HCT116 (cell line): ENCODE results near the gene CCDC188. TPM values are rescaled to one million over a fixed set of nuclear protein-coding genes. Genes with fewer than 3 reads are reported as not detected.

Experiments
- ATAC-seq: fragments of 200-7000 bp; cut with Tn5 transposase; 2 replicates; pipeline ENCODE4 v1.9.1; 2020; ENCODE audit warnings: mild to moderate bottlenecking, moderate library complexity
- BruUV-seq: library from RNA; stranded (reverse); fragments of 400-500 nt; replicated peaks from 2 replicates; lab custom pipeline; 2021; lab: Mats Ljungman, UMichigan
- CTCF ChIA-PET: fragments of 300-600 bp; sonication (Branson Sonifier 250); formaldehyde crosslinking; loops from one replicate; lab custom pipeline; 2021; ENCODE audit warnings: antibody characterized with exemption; lab: Charles Lee
- POLR2A ChIA-PET: fragments of 300-600, 350-600 bp; sonication (Branson Sonifier 250); formaldehyde crosslinking; loops from one replicate; lab custom pipeline; 2021; ENCODE audit warnings: antibody characterized with exemption; lab: Charles Lee
- RAD21 ChIA-PET, 2 experiments: fragments of 300-600 bp; sonication (Branson Sonifier 250); formaldehyde crosslinking; loops; one replicate each; lab custom pipeline; 2023; ENCODE audit warnings: low total read pairs in 2 of 2; ENCODE audit not compliant: uncharacterized antibody in 2 of 2, unreplicated experiment in 2 of 2, low non-redundant PET in 1 of 2; lab: Charles Lee
- DNase-seq: peaks from one replicate; pipeline ENCODE4 v3.0.0-alpha.2; 2010; ENCODE audit warnings: low read depth, low spot score
- H2AFZ ChIP-seq: fragments of 200-600 bp; shearing (Covaris generic), sonication (generic); 2 replicates; pipeline ENCODE4 v1.6.1; 2017; ENCODE audit warnings: low read depth, mixed run types, mixed read lengths, antibody characterized with exemption, low read length; ENCODE audit not compliant: poor library complexity, severe bottlenecking
- H3K27ac ChIP-seq: 2 replicates; pipeline ENCODE4 v1.5.1; 2012; ENCODE audit warnings: low read depth, low read length
- H3K27me3 ChIP-seq: fragments of 200-600 bp; sonication (generic); 2 replicates; pipeline ENCODE4 v1.6.1; 2016; ENCODE audit warnings: mixed run types, low read length, mixed read lengths; ENCODE audit not compliant: insufficient read depth
- H3K36me3 ChIP-seq, 2 experiments: fragments of 200-500 bp in 1 of 2; fragments of 200-600 bp in 1 of 2; sonication (Bioruptor generic) in 1 of 2; sonication (generic) in 1 of 2; 2 replicates each; pipeline versions ENCODE4 v1.5.1 to v1.6.1; 2014 to 2016; ENCODE audit warnings: low read length in 2 of 2, inconsistent platforms in 1 of 2, mixed read lengths in 1 of 2, mixed run types in 1 of 2; ENCODE audit not compliant: insufficient read depth in 2 of 2, control insufficient read depth in 1 of 2
- H3K4me1 ChIP-seq, 2 experiments: fragments of 200-600 bp in 1 of 2; sonication (generic) in 1 of 2; 2 replicates each; pipeline versions ENCODE4 v1.5.1 to v1.6.1; 2012 to 2017; ENCODE audit warnings: low read length in 2 of 2, inconsistent platforms in 1 of 2, mild to moderate bottlenecking in 1 of 2, mixed read lengths in 1 of 2, mixed run types in 1 of 2, moderate library complexity in 1 of 2; ENCODE audit not compliant: insufficient read depth in 2 of 2, control insufficient read depth in 1 of 2
- H3K4me2 ChIP-seq: fragments of 200-600 bp; sonication (generic); 2 replicates; pipeline ENCODE4 v1.6.1; 2017; ENCODE audit warnings: mixed run types, low read length, mixed read lengths
- H3K4me3 ChIP-seq, 2 experiments: fragments of 200-600 bp in 1 of 2; sonication (generic) in 1 of 2; replicated peaks in 1 of 2; 2 replicates each; pipeline ENCODE4 v1.5.1; 2011 to 2016; ENCODE audit warnings: low read length in 2 of 2, control low read depth in 1 of 2, low read depth in 1 of 2, mild to moderate bottlenecking in 1 of 2, mixed read lengths in 1 of 2, mixed run types in 1 of 2
- H3K79me2 ChIP-seq: fragments of 200-600 bp; sonication (generic); 2 replicates; pipeline ENCODE4 v1.6.1; 2017; ENCODE audit warnings: mild to moderate bottlenecking, mixed run types, low read length, moderate library complexity, mixed read lengths; ENCODE audit not compliant: insufficient read depth
- H3K9ac ChIP-seq: fragments of 200-600 bp; sonication (generic); 2 replicates; pipeline ENCODE4 v1.6.1; 2016; ENCODE audit warnings: low read length, mixed read lengths
- H3K9me2 ChIP-seq: fragments of 200-600 bp; sonication (generic), shearing (Covaris generic); 2 replicates; pipeline ENCODE4 v1.6.1; 2017; ENCODE audit warnings: mixed run types, mild to moderate bottlenecking, moderate library complexity; ENCODE audit not compliant: insufficient read depth
- H3K9me3 ChIP-seq, 2 experiments: fragments of 200-500 bp in 1 of 2; fragments of 200-600 bp in 1 of 2; sonication (Bioruptor generic) in 1 of 2; sonication (generic) in 1 of 2; 2 replicates each; pipeline ENCODE4 v1.6.1; 2014 to 2017; ENCODE audit warnings: low read length in 2 of 2, mixed read lengths in 2 of 2, inconsistent platforms in 1 of 2, low read depth in 1 of 2, mild to moderate bottlenecking in 1 of 2, mixed run types in 1 of 2, moderate library complexity in 1 of 2; ENCODE audit not compliant: control insufficient read depth in 1 of 2, insufficient read depth in 1 of 2
- H4K20me1 ChIP-seq: fragments of 200-600 bp; sonication (generic), shearing (Covaris generic); 2 replicates; pipeline ENCODE4 v1.6.1; 2017; ENCODE audit warnings: mixed run types, mild to moderate bottlenecking, moderate library complexity; ENCODE audit not compliant: insufficient read depth
- CBX3 ChIP-seq: IDR thresholded peaks from 2 replicates; pipeline ENCODE4 v1.6.1; 2012; ENCODE audit warnings: low read depth
- CEBPB ChIP-seq: IDR thresholded peaks from 2 replicates; pipeline ENCODE4 v1.6.1; 2012; ENCODE audit warnings: low read depth
- ELF1 ChIP-seq: IDR thresholded peaks from 2 replicates; pipeline ENCODE4 v1.6.1; 2012; ENCODE audit warnings: low read depth, borderline replicate concordance
- JUND ChIP-seq: IDR thresholded peaks from 2 replicates; pipeline ENCODE4 v1.6.1; 2012
- POLR2A ChIP-seq: IDR thresholded peaks from 2 replicates; pipeline ENCODE4 v1.7.0; 2011; ENCODE audit warnings: borderline replicate concordance; ENCODE audit not compliant: insufficient read depth, insufficient read length; ENCODE audit errors: extremely low read depth
- POLR2AphosphoS5 ChIP-seq: IDR thresholded peaks from 2 replicates; pipeline ENCODE4 v1.6.1; 2011; ENCODE audit warnings: mild to moderate bottlenecking, low read depth, low read length, moderate library complexity
- RAD21 ChIP-seq: IDR thresholded peaks from 2 replicates; pipeline ENCODE4 v1.6.1; 2012; ENCODE audit warnings: low read depth, mild to moderate bottlenecking
- SP1 ChIP-seq: IDR thresholded peaks from 2 replicates; pipeline ENCODE4 v1.6.1; 2012; ENCODE audit warnings: low read depth
- SRF ChIP-seq: IDR thresholded peaks from 2 replicates; pipeline ENCODE4 v1.6.1; 2012; ENCODE audit warnings: low read depth
- ZFX ChIP-seq: fragments of 450-650 bp; IDR thresholded peaks from 2 replicates; pipeline ENCODE4 v1.6.1; 2017
- ZNF274 ChIP-seq: fragments of 200-500 bp; sonication (Bioruptor generic); IDR thresholded peaks from 2 replicates; pipeline ENCODE4 v1.6.1; 2014; ENCODE audit warnings: mild to moderate bottlenecking, low read depth, low read length, inconsistent platforms
- intact Hi-C: fragments of 100-400 bp; cut with micrococcal nuclease; formaldehyde crosslinking; loops from 2 replicates; pipeline ENCODE4 v1.10.0; 2022
- total RNA-seq: library from RNA; stranded (reverse); gene quantifications from one replicate; pipeline ENCODE4 v1.2.1, GENCODE V29; 2021; ENCODE audit not compliant: unreplicated experiment
- TF ChIP-seq, protein P1 (sequence below): IDR thresholded peaks from 2 replicates; pipeline ENCODE4 v1.6.1; 2012
- TF ChIP-seq, protein P2 (sequence below), 3 experiments: fragments of 200-600 bp in 1 of 3; sonication (generic) in 1 of 3; IDR thresholded peaks in 2 of 3; conservative IDR thresholded peaks in 1 of 3; 2 replicates each; pipeline ENCODE4 v1.5.1; 2012 to 2017; ENCODE audit warnings: low read depth in 2 of 3, low read length in 2 of 3, antibody characterized with exemption in 1 of 3, borderline replicate concordance in 1 of 3, control low read depth in 1 of 3, mild to moderate bottlenecking in 1 of 3, mixed read lengths in 1 of 3, mixed run types in 1 of 3, moderate library complexity in 1 of 3; ENCODE audit not compliant: insufficient read depth in 1 of 3
- TF ChIP-seq, protein P3 (sequence below): IDR thresholded peaks from 2 replicates; pipeline ENCODE4 v1.6.1; 2012
- TF ChIP-seq, protein P4 (sequence below): IDR thresholded peaks from 2 replicates; pipeline ENCODE4 v1.6.1; 2011; ENCODE audit warnings: mild to moderate bottlenecking, low read length, moderate library complexity; ENCODE audit not compliant: insufficient replicate concordance; ENCODE audit errors: extremely low read depth

Gene CCDC188
- total RNA-seq, 1 experiment from 2014 or later: not detected

DNA sequence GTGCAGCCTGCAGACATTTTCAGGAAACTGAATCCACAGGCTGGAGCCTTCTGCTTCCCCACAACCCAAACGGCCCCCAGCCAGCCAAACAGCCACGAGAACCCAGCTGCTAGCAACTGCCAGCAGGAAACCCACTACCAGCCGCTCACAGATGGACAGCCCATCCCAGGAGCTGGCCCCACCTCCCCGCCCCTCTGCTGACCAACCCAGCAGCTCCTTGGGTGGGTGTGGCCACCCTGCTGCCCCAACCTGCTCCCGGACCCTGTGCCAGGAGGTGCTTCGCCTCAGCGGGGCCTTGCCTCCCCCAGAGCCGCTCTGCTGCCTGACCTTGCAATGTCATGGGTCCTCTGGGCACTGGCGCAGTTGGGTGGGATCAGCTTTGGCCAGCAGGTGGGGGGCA, 8.2 kb upstream of the CCDC188 start:
- POLR2A ChIA-PET: no interaction called here
- no peaks in the 10 kb centered on the region for H3K9me2 ChIP-seq
- H4K20me1 ChIP-seq: no peaks in the 10 kb centered on the region
- no peaks in the 10 kb centered on the region for H3K4me1 ChIP-seq
- H3K9ac ChIP-seq: no peak overlapping the region
- no peaks in the 10 kb centered on the region for H3K79me2 ChIP-seq
- H3K4me2 ChIP-seq: no peak overlapping the region
- H3K36me3 ChIP-seq: no peaks in the 10 kb centered on the region
- H3K4me3 ChIP-seq: no peak overlapping the region
- H3K27ac ChIP-seq: no peak overlapping the region
- TF ChIP-seq CEBPB (no peak), ZNF274 (no peak)
- H3K9me3 ChIP-seq: no peaks in the 10 kb centered on the region
- RAD21 ChIA-PET: no interaction called here
- DNase-seq: no peak
- CTCF ChIA-PET: no interaction called here
- no peak for ATAC-seq
- no peak overlapping the region for H2AFZ ChIP-seq
- H3K27me3 ChIP-seq: no peaks in the 10 kb centered on the region
- no TSS peak for BruUV-seq
- intact Hi-C loops: loop anchor here (5.0 kb wide), 1 partner anchor 298 kb away; no protein-coding TSS in a partner anchor

DNA sequence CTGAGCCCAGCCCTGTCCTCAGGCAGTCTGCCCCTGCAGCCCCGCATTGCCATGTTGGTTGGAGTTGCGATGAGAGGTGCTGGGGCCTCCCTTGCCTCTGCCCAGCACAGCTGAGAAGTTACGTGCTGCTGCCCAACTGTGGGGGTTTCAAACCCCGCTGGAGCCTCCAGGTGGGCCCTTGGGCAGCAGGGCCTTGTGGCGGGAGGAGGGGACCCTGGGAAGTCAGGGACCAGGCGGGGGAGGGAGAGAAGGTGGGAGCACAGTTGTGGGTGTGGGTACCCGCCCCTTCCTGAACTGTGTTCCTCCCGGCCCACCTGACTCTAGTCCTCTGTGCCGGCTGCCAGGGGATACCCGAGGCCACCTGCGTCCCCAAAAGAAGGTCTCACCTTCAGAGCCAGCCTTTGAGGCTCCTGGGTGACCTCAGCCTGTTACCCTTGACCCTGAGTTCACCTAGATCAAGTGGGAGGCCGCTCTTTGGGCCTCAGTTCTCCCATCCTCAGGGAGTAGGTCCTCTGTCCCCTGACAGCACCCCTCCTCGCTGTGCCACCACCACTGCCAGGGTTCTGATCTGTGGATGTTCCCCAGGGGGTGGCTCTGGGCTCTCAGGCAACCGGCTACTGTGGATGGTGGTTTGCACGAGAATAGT, 7.7 kb upstream of the CCDC188 start:
- RAD21 ChIA-PET: no interaction called here
- intact Hi-C loops: loop anchor here (5.0 kb wide), 1 partner anchor 299 kb away; no protein-coding TSS in a partner anchor
- DNase-seq (no peak), ATAC-seq (no peak)
- no peak overlapping the region for H2AFZ ChIP-seq
- H3K4me3 ChIP-seq: no peak overlapping the region
- BruUV-seq: no TSS peak
- no peaks in the 10 kb centered on the region for H4K20me1 ChIP-seq
- POLR2A ChIA-PET: no interaction called here
- TF ChIP-seq POLR2A (no peak), SP1 (no peak), ZNF274 (no peak), JUND (no peak), ELF1 (no peak), CBX3 (no peak), POLR2AphosphoS5 (no peak), RAD21 (no peak), CEBPB (no peak), ZFX (no peak), SRF (no peak)
- TF ChIP-seq, protein P1, sequence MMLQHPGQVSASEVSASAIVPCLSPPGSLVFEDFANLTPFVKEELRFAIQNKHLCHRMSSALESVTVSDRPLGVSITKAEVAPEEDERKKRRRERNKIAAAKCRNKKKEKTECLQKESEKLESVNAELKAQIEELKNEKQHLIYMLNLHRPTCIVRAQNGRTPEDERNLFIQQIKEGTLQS: no peak
- TF ChIP-seq, protein P2, sequence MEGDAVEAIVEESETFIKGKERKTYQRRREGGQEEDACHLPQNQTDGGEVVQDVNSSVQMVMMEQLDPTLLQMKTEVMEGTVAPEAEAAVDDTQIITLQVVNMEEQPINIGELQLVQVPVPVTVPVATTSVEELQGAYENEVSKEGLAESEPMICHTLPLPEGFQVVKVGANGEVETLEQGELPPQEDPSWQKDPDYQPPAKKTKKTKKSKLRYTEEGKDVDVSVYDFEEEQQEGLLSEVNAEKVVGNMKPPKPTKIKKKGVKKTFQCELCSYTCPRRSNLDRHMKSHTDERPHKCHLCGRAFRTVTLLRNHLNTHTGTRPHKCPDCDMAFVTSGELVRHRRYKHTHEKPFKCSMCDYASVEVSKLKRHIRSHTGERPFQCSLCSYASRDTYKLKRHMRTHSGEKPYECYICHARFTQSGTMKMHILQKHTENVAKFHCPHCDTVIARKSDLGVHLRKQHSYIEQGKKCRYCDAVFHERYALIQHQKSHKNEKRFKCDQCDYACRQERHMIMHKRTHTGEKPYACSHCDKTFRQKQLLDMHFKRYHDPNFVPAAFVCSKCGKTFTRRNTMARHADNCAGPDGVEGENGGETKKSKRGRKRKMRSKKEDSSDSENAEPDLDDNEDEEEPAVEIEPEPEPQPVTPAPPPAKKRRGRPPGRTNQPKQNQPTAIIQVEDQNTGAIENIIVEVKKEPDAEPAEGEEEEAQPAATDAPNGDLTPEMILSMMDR (IDR thresholded peaks at IDR 0.05 in 2 of 3, conservative IDR thresholded peaks at IDR 0.05 in 1 of 3; ENCODE audit: borderline replicate concordance in 1 of 3, insufficient read depth in 1 of 3, low read depth in 2 of 3, low read length in 2 of 3): no peak
- TF ChIP-seq, protein P3, sequence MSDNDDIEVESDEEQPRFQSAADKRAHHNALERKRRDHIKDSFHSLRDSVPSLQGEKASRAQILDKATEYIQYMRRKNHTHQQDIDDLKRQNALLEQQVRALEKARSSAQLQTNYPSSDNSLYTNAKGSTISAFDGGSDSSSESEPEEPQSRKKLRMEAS: no peak
- TF ChIP-seq, protein P4, sequence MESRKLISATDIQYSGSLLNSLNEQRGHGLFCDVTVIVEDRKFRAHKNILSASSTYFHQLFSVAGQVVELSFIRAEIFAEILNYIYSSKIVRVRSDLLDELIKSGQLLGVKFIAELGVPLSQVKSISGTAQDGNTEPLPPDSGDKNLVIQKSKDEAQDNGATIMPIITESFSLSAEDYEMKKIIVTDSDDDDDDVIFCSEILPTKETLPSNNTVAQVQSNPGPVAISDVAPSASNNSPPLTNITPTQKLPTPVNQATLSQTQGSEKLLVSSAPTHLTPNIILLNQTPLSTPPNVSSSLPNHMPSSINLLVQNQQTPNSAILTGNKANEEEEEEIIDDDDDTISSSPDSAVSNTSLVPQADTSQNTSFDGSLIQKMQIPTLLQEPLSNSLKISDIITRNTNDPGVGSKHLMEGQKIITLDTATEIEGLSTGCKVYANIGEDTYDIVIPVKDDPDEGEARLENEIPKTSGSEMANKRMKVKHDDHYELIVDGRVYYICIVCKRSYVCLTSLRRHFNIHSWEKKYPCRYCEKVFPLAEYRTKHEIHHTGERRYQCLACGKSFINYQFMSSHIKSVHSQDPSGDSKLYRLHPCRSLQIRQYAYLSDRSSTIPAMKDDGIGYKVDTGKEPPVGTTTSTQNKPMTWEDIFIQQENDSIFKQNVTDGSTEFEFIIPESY: no peak
- no peaks in the 10 kb centered on the region for H3K27me3 ChIP-seq
- H3K4me2 ChIP-seq: no peak overlapping the region
- no peaks in the 10 kb centered on the region for H3K79me2 ChIP-seq
- no peaks in the 10 kb centered on the region for H3K36me3 ChIP-seq
- H3K9ac ChIP-seq: no peak overlapping the region
- no peaks in the 10 kb centered on the region for H3K4me1 ChIP-seq
- CTCF ChIA-PET: no interaction called here
- H3K27ac ChIP-seq: no peak overlapping the region
- H3K9me3 ChIP-seq: no peaks in the 10 kb centered on the region
- H3K9me2 ChIP-seq: no peaks in the 10 kb centered on the region
